HEK293T (cell line): ENCODE data around the gene MACC1.

ENCODE experiments used
- FOXA1 ChIP-seq: fragments of 450-650 bp; IDR thresholded peaks from 2 replicates; pipeline ENCODE4 v1.6.1; 2016; ENCODE audit warnings: mild to moderate bottlenecking
- FOXM1 ChIP-seq: fragments of 450-650 bp; IDR thresholded peaks from 2 replicates; pipeline ENCODE4 v1.6.1; 2017; ENCODE audit warnings: mild to moderate bottlenecking, borderline replicate concordance
- HDGF ChIP-seq: fragments of 450-650 bp; IDR thresholded peaks from 2 replicates; pipeline ENCODE4 v1.6.1; 2017; ENCODE audit warnings: antibody characterized with exemption, borderline replicate concordance
- L3MBTL2 ChIP-seq: fragments of 450-650 bp; conservative IDR thresholded peaks from 2 replicates; pipeline ENCODE4 v1.6.1; 2016; ENCODE audit warnings: mild to moderate bottlenecking
- PKNOX1 ChIP-seq: fragments of 450-650 bp; IDR thresholded peaks from 2 replicates; pipeline ENCODE4 v1.6.1; 2016
- SUZ12 ChIP-seq: fragments of 450-650 bp; IDR thresholded peaks from 2 replicates; pipeline ENCODE4 v1.6.1; 2016; ENCODE audit warnings: mild to moderate bottlenecking
- ZNF384 ChIP-seq: fragments of 450-650 bp; IDR thresholded peaks from 2 replicates; pipeline ENCODE4 v1.6.1; 2016

GRCh38 chr7:20225384-20225783, 8.2 kb upstream of the MACC1 start:
- TF ChIP-seq ZNF384 (no peak), PKNOX1 (no peak), L3MBTL2 (no peak), FOXA1 (no peak), FOXM1 (no peak), SUZ12 (no peak), HDGF (no peak)
